HS-5 (cell line): ENCODE measurements around the gene WLS.
A peak's percentile ranks its signal among the peaks of the same experiment; 100 is the strongest.

Experiments
- DNase-seq: peaks from one replicate; pipeline ENCODE4 v3.0.0-alpha.2; 2012; ENCODE audit warnings: low read depth

Gene WLS

GRCh38 chr1:68131261-68131660 is 101.1 kb downstream of the WLS start:
- no peak for DNase-seq

GRCh38 chr1:68129536-68130250 is 102.6 kb downstream of the WLS start:
- DNase-seq = no peak

GRCh38 chr1:68128820-68129219 is 103.5 kb downstream of the WLS start:
- DNase-seq = no peak

GRCh38 chr1:68128157-68128556 is 104.2 kb downstream of the WLS start:
- no peak for DNase-seq

- DNase-seq = no peak
Measured at GRCh38 chr1:68121536-68121935, 110.8 kb downstream of the WLS start.

GRCh38 chr1:68120136-68120791 is 112.1 kb downstream of the WLS start:
- DNase-seq = peak; percentile 61

- DNase-seq = no peak
Measured at GRCh38 chr1:68119445-68119844, 112.9 kb downstream of the WLS start.

GRCh38 chr1:68117416-68117815 is 114.9 kb downstream of the WLS start:
- no peak for DNase-seq

GRCh38 chr1:68116643-68117235 is 115.6 kb downstream of the WLS start:
- no peak for DNase-seq

- no peak for DNase-seq
Measured at GRCh38 chr1:68115308-68115707, 117.0 kb downstream of the WLS start.

GRCh38 chr1:68113966-68114365 is 118.4 kb downstream of the WLS start:
- DNase-seq = no peak

GRCh38 chr1:68112835-68113243 is 119.5 kb downstream of the WLS start:
- DNase-seq = peak; percentile 88

- DNase-seq = no peak
Measured at GRCh38 chr1:68111519-68112436, 120.5 kb downstream of the WLS start.

GRCh38 chr1:68107771-68108170 is 124.6 kb downstream of the WLS start:
- no peak for DNase-seq

- DNase-seq = no peak
Measured at GRCh38 chr1:68103884-68104554, 128.3 kb downstream of the WLS start.

- no peak for DNase-seq
Measured at GRCh38 chr1:68103011-68103545, 129.2 kb downstream of the WLS start.

- DNase-seq = no peak
Measured at GRCh38 chr1:68101829-68102228, 130.5 kb downstream of the WLS start.

GRCh38 chr1:68100571-68100970 is 131.8 kb downstream of the WLS start:
- DNase-seq = no peak

GRCh38 chr1:68093737-68094136 is 138.6 kb downstream of the WLS start:
- no peak for DNase-seq

GRCh38 chr1:68087184-68087583 is 145.1 kb downstream of the WLS start:
- no peak for DNase-seq

GRCh38 chr1:68085752-68086151 is 146.6 kb downstream of the WLS start:
- DNase-seq = no peak

- DNase-seq = no peak
Measured at GRCh38 chr1:68083686-68084085, 148.6 kb downstream of the WLS start.
